Ascending aorta (tissue), 2 donors: Measurements from ENCODE around the gene MSRB2. TPM values are rescaled to one million over a fixed set of nuclear protein-coding genes. Genes with fewer than 3 reads are reported as not detected.
A peak's percentile ranks its signal among the peaks of the same experiment; 100 is the strongest.
"Not testable (repeated sequence)": the region's sequence is repeated elsewhere in the genome, so short reads cannot be mapped to it uniquely, and the experiment has no call there.

ENCODE experiments used
- DNase-seq, 2 donors: peaks; one replicate each; pipeline ENCODE4 v3.0.0-alpha.2; 2019; ENCODE audit warnings: low spot score in 2 of 2
- H3K27ac ChIP-seq, 2 donors: fragments of 200-600 bp; sonication (generic); one replicate each; pipeline ENCODE4 v1.5.1; 2016 to 2017; ENCODE audit warnings: mild to moderate bottlenecking in 1 of 2
- H3K27me3 ChIP-seq: fragments of 200-600 bp; sonication (generic); one replicate; pipeline ENCODE4 v1.5.1; 2017
- H3K36me3 ChIP-seq, 2 donors: fragments of 200-600 bp; sonication (generic); one replicate each; pipeline ENCODE4 v1.5.1; 2016
- H3K4me1 ChIP-seq, 2 donors: fragments of 200-600 bp; sonication (generic); one replicate each; pipeline ENCODE4 v1.5.1; 2016 to 2017; ENCODE audit warnings: mild to moderate bottlenecking in 1 of 2
- H3K4me3 ChIP-seq, 2 donors: fragments of 200-600 bp; sonication (generic); one replicate each; pipeline ENCODE4 v1.5.1; 2016 to 2017; ENCODE audit warnings: mild to moderate bottlenecking in 1 of 2
- H3K9me3 ChIP-seq, 2 donors: fragments of 200-600 bp; sonication (generic); one replicate each; pipeline ENCODE4 v1.5.1; 2016
- intact Hi-C: fragments of 100-400 bp; cut with DNase I; formaldehyde crosslinking; loops from one replicate; pipeline ENCODE4 v1.15.1; 2023
- total RNA-seq: library from RNA; depleted of rRNA; stranded (reverse); fragments of >200 nt; gene quantifications from one replicate; pipeline ENCODE4 v1.1.0, GENCODE V29; 2016
- TF ChIP-seq, protein P1 (sequence below), 3 experiments: fragments of 200-600 bp in 2 of 3; fragments of 450-650 bp in 1 of 3; sonication (generic) in 2 of 3; IDR thresholded peaks; one replicate each; pipeline ENCODE4 v1.5.1; 2016 to 2019; ENCODE audit warnings: antibody characterized with exemption in 3 of 3, mild to moderate bottlenecking in 1 of 3, moderate library complexity in 1 of 3

MSRB2 gene
- total RNA-seq, 1 donor from 2014 or later = 38.0 TPM

DNA sequence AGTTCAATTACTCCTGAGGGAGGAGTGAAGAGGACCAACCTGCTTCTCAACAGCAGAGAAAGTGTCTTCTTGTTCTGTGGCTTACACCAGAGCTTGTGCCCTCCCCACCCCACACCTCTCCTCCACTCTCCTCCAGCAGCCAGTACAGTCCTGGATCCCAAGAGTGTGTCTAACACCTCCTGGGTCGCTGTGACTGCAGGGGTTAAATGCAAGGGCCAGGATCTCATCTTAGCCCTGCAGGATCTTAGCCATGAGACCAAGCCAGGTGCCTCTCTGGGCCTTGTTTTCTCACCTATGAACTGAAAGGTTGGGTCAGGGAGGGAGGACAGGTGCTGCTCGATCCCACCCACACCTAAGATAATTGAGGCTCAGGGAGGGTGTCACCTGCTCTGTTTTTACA, 34.5 kb upstream of the MSRB2 start:
- no peaks in the 10 kb centered on the region for H3K9me3 ChIP-seq
- intact Hi-C loops = loop anchor here (5.0 to 10.0 kb wide), 5 partner anchors 506 to 1564 kb away; partner anchors contain the start of gene SKIDA1
- no peaks in the 10 kb centered on the region for H3K36me3 ChIP-seq
- TF ChIP-seq, protein P1, sequence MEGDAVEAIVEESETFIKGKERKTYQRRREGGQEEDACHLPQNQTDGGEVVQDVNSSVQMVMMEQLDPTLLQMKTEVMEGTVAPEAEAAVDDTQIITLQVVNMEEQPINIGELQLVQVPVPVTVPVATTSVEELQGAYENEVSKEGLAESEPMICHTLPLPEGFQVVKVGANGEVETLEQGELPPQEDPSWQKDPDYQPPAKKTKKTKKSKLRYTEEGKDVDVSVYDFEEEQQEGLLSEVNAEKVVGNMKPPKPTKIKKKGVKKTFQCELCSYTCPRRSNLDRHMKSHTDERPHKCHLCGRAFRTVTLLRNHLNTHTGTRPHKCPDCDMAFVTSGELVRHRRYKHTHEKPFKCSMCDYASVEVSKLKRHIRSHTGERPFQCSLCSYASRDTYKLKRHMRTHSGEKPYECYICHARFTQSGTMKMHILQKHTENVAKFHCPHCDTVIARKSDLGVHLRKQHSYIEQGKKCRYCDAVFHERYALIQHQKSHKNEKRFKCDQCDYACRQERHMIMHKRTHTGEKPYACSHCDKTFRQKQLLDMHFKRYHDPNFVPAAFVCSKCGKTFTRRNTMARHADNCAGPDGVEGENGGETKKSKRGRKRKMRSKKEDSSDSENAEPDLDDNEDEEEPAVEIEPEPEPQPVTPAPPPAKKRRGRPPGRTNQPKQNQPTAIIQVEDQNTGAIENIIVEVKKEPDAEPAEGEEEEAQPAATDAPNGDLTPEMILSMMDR (IDR thresholded peaks at IDR 0.05) = no peak
- no peak for DNase-seq
- no peak overlapping the region for H3K4me3 ChIP-seq
- peaks cover 0 to 17% of the 10 kb centered on the region in 2 donors for H3K4me1 ChIP-seq
- H3K27ac ChIP-seq = no peak overlapping the region
- H3K27me3 ChIP-seq = no peaks in the 10 kb centered on the region

DNA sequence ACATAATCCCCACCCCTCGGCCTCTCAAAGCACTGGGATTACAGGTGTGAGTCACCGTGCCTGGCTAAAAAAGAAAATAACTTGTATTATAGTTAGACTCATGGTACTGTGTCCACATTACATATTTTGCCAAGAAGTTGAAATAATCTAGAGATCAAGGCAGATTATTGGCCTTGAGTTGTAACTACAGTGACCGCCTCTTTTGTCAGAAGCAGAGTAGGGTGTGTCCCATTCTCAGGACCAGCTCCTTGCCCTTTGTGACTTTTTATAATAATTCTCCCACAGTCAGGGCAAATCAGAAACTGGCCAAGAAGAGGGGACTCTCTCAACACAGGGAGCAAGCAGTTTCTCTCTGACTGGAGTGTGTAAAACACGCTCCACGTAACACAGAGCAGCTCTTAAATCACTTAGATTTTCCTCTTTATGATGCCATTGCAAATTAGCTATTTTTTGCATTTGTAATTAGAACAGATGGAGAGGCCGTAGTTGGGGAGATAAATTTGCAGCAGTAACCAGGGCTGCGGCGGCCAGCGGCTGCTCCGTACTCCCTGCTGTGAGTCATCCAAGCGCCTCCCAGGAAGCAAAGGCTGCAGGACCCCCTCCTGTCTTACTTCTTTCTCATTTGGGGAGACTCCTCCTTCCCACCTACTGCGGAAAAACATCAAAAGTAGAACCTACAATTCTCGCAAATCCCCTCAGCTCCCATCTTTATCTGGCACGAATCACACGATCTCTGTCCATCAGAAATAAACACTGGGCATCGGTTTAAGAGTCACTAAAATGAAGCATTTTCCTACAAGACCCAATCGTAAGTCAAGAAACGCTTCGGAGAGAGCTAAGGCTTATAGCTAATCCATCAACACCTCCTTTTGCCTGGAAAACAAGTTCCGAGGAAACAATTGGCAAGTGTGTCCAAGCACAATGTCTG, 32.1 kb upstream of the MSRB2 start:
- Histone ChIP-seq H3K36me3 (no peaks in the 10 kb centered on the region), H3K4me1 (peaks cover 5 to 16% of the 10 kb centered on the region in 2 donors), H3K27ac (peak overlapping the region in 1 of 2 donors; percentile 54), H3K27me3 (no peaks in the 10 kb centered on the region), H3K4me3 (peak overlapping the region in 1 of 2 donors; percentile 5), H3K9me3 (no peaks in the 10 kb centered on the region)
- TF ChIP-seq, protein P1 (IDR thresholded peaks at IDR 0.05) = no peak
- intact Hi-C loops = loop anchor here (2.0 to 10.0 kb wide), 6 partner anchors 349 to 1566 kb away; partner anchors contain the start of genes PIP4K2A and SKIDA1
- DNase-seq = no peak

DNA sequence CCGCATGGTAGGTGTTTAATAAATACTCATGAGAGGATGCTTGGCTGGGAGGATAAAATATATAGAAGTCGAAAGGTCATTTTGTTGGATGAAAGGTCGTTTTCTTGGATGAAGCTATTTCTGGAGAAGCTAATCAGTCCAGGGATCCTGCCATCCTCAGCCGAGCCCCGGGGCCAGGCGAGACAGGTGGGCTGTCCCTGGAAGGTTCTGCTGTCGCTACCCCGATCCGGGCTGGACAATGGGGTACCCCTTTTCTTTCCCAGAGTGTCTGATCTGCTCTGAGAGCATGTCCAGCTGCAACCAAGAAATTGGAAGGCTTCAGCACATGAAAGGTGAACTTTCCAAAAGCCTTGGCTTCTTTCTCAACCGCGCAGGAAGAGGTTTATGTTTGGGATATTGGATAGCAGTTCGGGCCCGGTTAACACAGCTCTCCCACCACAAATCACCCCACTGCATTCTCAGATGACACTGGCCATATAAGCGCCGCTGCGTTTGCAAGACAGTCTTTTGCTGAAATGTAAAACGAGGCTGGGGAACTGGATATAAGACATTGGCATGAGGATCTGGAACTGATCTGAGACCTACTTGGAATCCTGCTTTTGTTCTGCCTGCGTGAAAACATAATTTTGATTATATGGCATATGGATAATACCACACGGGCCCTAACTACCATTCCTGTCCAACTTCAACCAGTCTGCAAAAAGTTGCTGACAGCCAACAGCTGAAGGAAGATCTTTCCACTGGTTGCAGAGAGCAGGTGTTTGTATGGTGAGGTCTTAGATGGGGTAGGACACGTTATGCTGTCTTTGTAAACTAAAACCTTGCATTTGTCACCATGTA, 31.2 kb upstream of the MSRB2 start:
- H3K4me3 ChIP-seq = no peak overlapping the region
- intact Hi-C loops = loop anchor here (2.0 to 10.0 kb wide), 7 partner anchors 349 to 1567 kb away; partner anchors contain the start of genes PIP4K2A and SKIDA1
- no peaks in the 10 kb centered on the region for H3K27me3 ChIP-seq
- H3K27ac ChIP-seq = peak overlapping the region; percentile 54 to 83
- H3K36me3 ChIP-seq = no peaks in the 10 kb centered on the region
- DNase-seq = no peak
- H3K9me3 ChIP-seq = no peaks in the 10 kb centered on the region
- H3K4me1 ChIP-seq = peaks cover 5 to 12% of the 10 kb centered on the region in 2 donors
- TF ChIP-seq, protein P1 (IDR thresholded peaks at IDR 0.05) = no peak

DNA sequence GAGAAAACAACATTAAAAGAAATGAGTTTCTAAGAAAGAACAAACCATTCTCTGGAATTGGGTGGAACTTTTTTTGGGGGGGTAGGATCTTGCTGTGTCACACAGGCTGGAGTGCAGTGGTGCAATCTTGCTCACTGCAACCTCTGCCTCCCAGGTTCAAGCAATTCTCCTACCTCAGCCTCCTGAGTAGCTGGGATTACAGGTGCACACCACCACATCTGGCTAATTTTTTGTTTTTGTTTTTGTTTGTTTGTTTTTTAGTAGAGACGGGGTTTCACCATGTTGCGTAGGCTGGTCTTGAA, 30.6 kb upstream of the MSRB2 start:
- H3K36me3 ChIP-seq, DNase-seq, H3K4me3 ChIP-seq, H3K27me3 ChIP-seq, H3K9me3 ChIP-seq: not testable (repeated sequence)
- peaks cover 5 to 12% of the 10 kb centered on the region in 2 donors for H3K4me1 ChIP-seq
- H3K27ac ChIP-seq = peak overlapping the region; percentile 54 to 83
- intact Hi-C loops = loop anchor here (2.0 to 10.0 kb wide), 9 partner anchors 77 to 1567 kb away; partner anchors contain the start of genes BMI1 and SKIDA1

GRCh38 chr10:23065181-23065948, 30.0 kb upstream of the MSRB2 start:
- peaks cover 5 to 12% of the 10 kb centered on the region in 2 donors for H3K4me1 ChIP-seq
- H3K27me3 ChIP-seq = no peaks in the 10 kb centered on the region
- peak; percentile 26 to 90 for DNase-seq
- H3K36me3 ChIP-seq = no peaks in the 10 kb centered on the region
- intact Hi-C loops = loop anchor here (2.0 to 10.0 kb wide), 8 partner anchors 78 to 1541 kb away; partner anchors contain the start of genes BMI1 and SKIDA1
- peak overlapping the region; percentile 54 to 83 for H3K27ac ChIP-seq
- H3K9me3 ChIP-seq = no peaks in the 10 kb centered on the region
- TF ChIP-seq, protein P1 (IDR thresholded peaks at IDR 0.05) = no peak
- no peak overlapping the region for H3K4me3 ChIP-seq
